ENCODE data around the gene PHLPP1.

- TF ChIP-seq CTCF (IDR thresholded peaks at IDR 0.05) (no peak), ZFX (IDR thresholded peaks at IDR 0.05; ENCODE audit: borderline replicate concordance) (no peak)
These were observed 287.6 kb downstream of the PHLPP1 start for GRCh38 chr18:63002803-63003445.

Data from 22Rv1 (cell line).